A549 treated with Mapracorat at 1 μM for 4 hours (cell line): ENCODE measurements around the gene CETN2. TPM values are rescaled to one million over a fixed set of nuclear protein-coding genes. Genes with fewer than 3 reads are reported as not detected.

Source experiments
- total RNA-seq: library from RNA; stranded (reverse); fragments of 200-300 nt; extraction: Qiagen RNA extraction; gene quantifications from 5 replicates; pipeline ENCODE4 v1.2.3, GENCODE V29; 2022

CETN2 gene
- total RNA-seq: 68.6 to 94.0 TPM (median 73.6 TPM) in 5 replicates

GRCh38 chrX:152830312-152831305 is at the start of gene CETN2, which contains the start of gene NSDHL:
Gene CETN2 (minus strand): TSS chrX:152830757. CDS start chrX:152830710, 47 bp downstream.
Gene NSDHL (plus strand): TSS chrX:152831063. CDS start chrX:152846325, 15,262 bp downstream.

Other genes starting within 250 kb of the CETN2 start
- gene GABRQ, start 192.9 kb downstream of the CETN2 start, total RNA-seq: 0.16 to 0.22 TPM (median 0.18 TPM) in 5 replicates
- gene MAGEA3, start 132.0 kb downstream of the CETN2 start, total RNA-seq: 2.8 to 4.1 TPM (median 3.2 TPM) in 5 replicates
- not detected in 5 replicates for gene CSAG2, start 121.5 kb downstream of the CETN2 start, total RNA-seq
- gene MAGEA2B, start 116.1 kb downstream of the CETN2 start, total RNA-seq: 0.19 TPM in 1 of 5 replicates, not detected in the others
- gene CSAG1, start 97.0 kb downstream of the CETN2 start, total RNA-seq: 0.26 to 0.92 TPM (median 0.43 TPM) in 4 of 5 replicates, not detected in the other
- gene MAGEA12, start 97.0 kb downstream of the CETN2 start, total RNA-seq: 0.11 to 0.26 TPM (median 0.15 TPM) in 5 replicates
- gene MAGEA2, start 76.9 kb downstream of the CETN2 start, total RNA-seq: 0.12 to 0.27 TPM in 2 of 5 replicates, not detected in the others
- not detected in 5 replicates for gene CSAG3, start 71.5 kb downstream of the CETN2 start, total RNA-seq
- 11.3 to 13.3 TPM (median 12.0 TPM) in 5 replicates for gene MAGEA6, start 61.1 kb downstream of the CETN2 start, total RNA-seq
- gene NSDHL, start 306 bp upstream of the CETN2 start, total RNA-seq: 40.7 to 44.6 TPM (median 42.8 TPM) in 5 replicates
- gene ZNF185, start 67.3 kb upstream of the CETN2 start, total RNA-seq: 6.9 to 8.3 TPM (median 7.4 TPM) in 5 replicates
- gene PNMA5, start 163.4 kb upstream of the CETN2 start, total RNA-seq: not detected in 5 replicates
- gene PNMA3, start 225.7 kb upstream of the CETN2 start, total RNA-seq: 0.09 to 0.26 TPM (median 0.20 TPM) in 5 replicates
- 3.7 to 5.5 TPM (median 5.0 TPM) in 5 replicates for gene PNMA6A, start 241.7 kb upstream of the CETN2 start, total RNA-seq